Endothelial cell of umbilical vein (primary cell): Measurements from ENCODE around the gene BOD1L1. TPM values are rescaled to one million over a fixed set of nuclear protein-coding genes. Genes with fewer than 3 reads are reported as not detected.

ENCODE experiments used
- BruUV-seq: library from RNA; stranded (reverse); fragments of 400-500 nt; replicated peaks from 2 replicates; lab custom pipeline; 2021; lab: Mats Ljungman, UMichigan
- CTCF ChIA-PET: fragments of 300-600, 350-600 bp; sonication (Branson Sonifier 250); formaldehyde crosslinking; loops from one replicate; lab custom pipeline; 2021; ENCODE audit warnings: antibody characterized with exemption, inconsistent platforms; lab: Charles Lee
- POLR2A ChIA-PET: fragments of 300-600, 350-600 bp; sonication (Branson Sonifier 250); formaldehyde crosslinking; loops from one replicate; lab custom pipeline; 2021; ENCODE audit warnings: antibody characterized with exemption, inconsistent platforms; lab: Charles Lee
- DNase-seq: peaks from one replicate; pipeline ENCODE4 v3.0.0-alpha.2; 2011; ENCODE audit warnings: low read depth, low spot score
- FAIRE-seq: peaks from 2 replicates; lab custom pipeline; 2011; peaks lifted over from hg19 to GRCh38; lab: Jason Lieb, UNC
- H2AFZ ChIP-seq: 2 replicates; pipeline ENCODE4 v1.6.0; 2012; ENCODE audit warnings: low read depth, low read length, control low read depth, inconsistent platforms
- H3K27ac ChIP-seq: 2 replicates; pipeline ENCODE4 v1.5.1; 2011; ENCODE audit warnings: low read depth, mild to moderate bottlenecking, control low read depth, low read length, moderate library complexity; ENCODE audit not compliant: insufficient read depth
- H3K27me3 ChIP-seq, 2 experiments: 2 replicates each; pipeline versions ENCODE4 v1.6.0 to v1.6.1; 2011; ENCODE audit warnings: low read length in 2 of 2, mixed read lengths in 1 of 2; ENCODE audit not compliant: control insufficient read depth in 2 of 2, insufficient read depth in 2 of 2
- H3K36me3 ChIP-seq, 2 experiments: 2 replicates in 1 of 2; 3 replicates in 1 of 2; pipeline ENCODE4 v1.5.1; 2011; ENCODE audit warnings: low read length in 2 of 2, mild to moderate bottlenecking in 1 of 2, moderate library complexity in 1 of 2; ENCODE audit not compliant: control insufficient read depth in 2 of 2, insufficient read depth in 2 of 2; ENCODE audit errors: extremely low read depth in 1 of 2
- H3K4me1 ChIP-seq: 3 replicates; pipeline ENCODE4 v1.5.1; 2011; ENCODE audit warnings: mild to moderate bottlenecking, low read length; ENCODE audit not compliant: control insufficient read depth, insufficient read depth; ENCODE audit errors: extremely low read depth
- H3K4me2 ChIP-seq: 2 replicates; pipeline ENCODE4 v1.6.1; 2011; ENCODE audit warnings: low read length, control low read depth, mixed read lengths; ENCODE audit not compliant: insufficient read depth
- H3K4me3 ChIP-seq, 3 experiments: fragments of 200-600 bp in 1 of 3; sonication (generic), shearing (Covaris generic) in 1 of 3; replicated peaks in 1 of 3; 2 replicates each; pipeline ENCODE4 v1.5.1; 2011 to 2016; ENCODE audit warnings: control low read depth in 3 of 3, low read length in 3 of 3, mild to moderate bottlenecking in 2 of 3, inconsistent platforms in 1 of 3, low read depth in 1 of 3, moderate library complexity in 1 of 3; ENCODE audit not compliant: insufficient read depth in 1 of 3
- H3K79me2 ChIP-seq: 2 replicates; pipeline ENCODE4 v1.6.0; 2012; ENCODE audit warnings: low read length, inconsistent platforms; ENCODE audit not compliant: control insufficient read depth, insufficient read depth
- H3K9ac ChIP-seq: replicated peaks from 2 replicates; pipeline ENCODE3; 2011; ENCODE audit warnings: low read length, control low read depth; ENCODE audit not compliant: insufficient read depth; ENCODE audit errors: extremely low read depth
- H3K9me1 ChIP-seq: replicated peaks from 3 replicates; pipeline ENCODE4 v1.6.0; 2011; ENCODE audit warnings: mild to moderate bottlenecking, low read length; ENCODE audit not compliant: control insufficient read depth, insufficient read depth; ENCODE audit errors: extremely low read depth
- H3K9me3 ChIP-seq: replicated peaks from 2 replicates; pipeline ENCODE4 v1.5.1; 2012; ENCODE audit warnings: low read length, inconsistent platforms; ENCODE audit not compliant: control insufficient read depth, insufficient read depth
- H4K20me1 ChIP-seq: replicated peaks from 2 replicates; pipeline ENCODE3; 2011; ENCODE audit warnings: mild to moderate bottlenecking, low read length; ENCODE audit not compliant: control insufficient read depth, insufficient read depth; ENCODE audit errors: extremely low read depth
- CTCF ChIP-seq, 2 donors: IDR thresholded peaks; 1 replicate in 1 of 2; 2 replicates in 1 of 2; pipeline ENCODE4 v1.5.1; 2011; ENCODE audit warnings: low read length in 2 of 2, mild to moderate bottlenecking in 2 of 2, moderate library complexity in 2 of 2, control low read depth in 1 of 2, inconsistent platforms in 1 of 2, low read depth in 1 of 2; ENCODE audit not compliant: insufficient read depth in 1 of 2; ENCODE audit errors: extremely low read depth in 1 of 2
- EZH2 ChIP-seq: IDR thresholded peaks from 2 replicates; pipeline ENCODE4 v1.6.1; 2012; ENCODE audit warnings: borderline replicate concordance, low read depth, mild to moderate bottlenecking, moderate library complexity, low read length, inconsistent platforms; ENCODE audit not compliant: severe bottlenecking
- FOS ChIP-seq: IDR thresholded peaks from 2 replicates; pipeline ENCODE4 v1.6.1; 2011; ENCODE audit warnings: mild to moderate bottlenecking, low read length, moderate library complexity, borderline replicate concordance; ENCODE audit not compliant: insufficient read depth
- GATA2 ChIP-seq: IDR thresholded peaks from 2 replicates; pipeline ENCODE4 v1.7.0; 2011; ENCODE audit warnings: low read depth, mild to moderate bottlenecking, moderate library complexity, mixed read lengths, low read length; ENCODE audit not compliant: insufficient read length, insufficient read depth
- JUN ChIP-seq: IDR thresholded peaks from 2 replicates; pipeline ENCODE4 v1.6.1; 2011; ENCODE audit warnings: borderline replicate concordance, low read depth; ENCODE audit not compliant: insufficient read length, insufficient read depth
- MYC ChIP-seq: IDR thresholded peaks from one replicate; pipeline ENCODE4 v1.6.1; 2011; ENCODE audit warnings: mild to moderate bottlenecking, low read depth, low read length
- POLR2A ChIP-seq: IDR thresholded peaks from 2 replicates; pipeline ENCODE4 v1.6.1; 2012; ENCODE audit warnings: low read depth, mild to moderate bottlenecking, control low read depth, low read length
- POLR2AphosphoS5 ChIP-seq: IDR thresholded peaks from 2 replicates; pipeline ENCODE4 v1.6.1; 2012; ENCODE audit warnings: low read depth, mild to moderate bottlenecking, control low read depth, low read length, moderate library complexity; ENCODE audit not compliant: insufficient read depth
- dilution Hi-C: fragments of 300-500 bp; cut with MboI; formaldehyde crosslinking; loops from one replicate; pipeline ENCODE4 v1.15.0; 2019; ENCODE audit warnings: low sequenced_read_pairs; ENCODE audit not compliant: extremely low pct_ligation_motif_present
- intact Hi-C: fragments of 100-400 bp; cut with micrococcal nuclease; formaldehyde crosslinking; loops from one replicate; pipeline ENCODE4 v1.10.0; 2022
- polyA plus RNA-seq, 4 experiments: library from polyadenylated mRNA; depleted of rRNA in 3 of 4; stranded (reverse) in 3 of 4; unstranded in 1 of 4; fragments of >200 nt; gene quantifications; 2 replicates each; pipeline versions ENCODE4 v1.2.1 to v1.2.3, GENCODE V29; 2011 to 2012; ENCODE audit warnings: missing spikeins in 1 of 4
- total RNA-seq: library from RNA; stranded (reverse); gene quantifications from 2 replicates; pipeline ENCODE4 v1.2.3, GENCODE V29; 2021
- TF ChIP-seq, protein P1 (sequence below): IDR thresholded peaks from 2 replicates; pipeline ENCODE4 v1.6.1; 2011; ENCODE audit not compliant: insufficient read depth, insufficient read length

BOD1L1 gene
- total and polyA plus RNA-seq, 2 donors (not counting 3 experiments of a cell fraction or from before 2014, with no cell fraction given), result 5.2 to 31.2 TPM

DNA sequence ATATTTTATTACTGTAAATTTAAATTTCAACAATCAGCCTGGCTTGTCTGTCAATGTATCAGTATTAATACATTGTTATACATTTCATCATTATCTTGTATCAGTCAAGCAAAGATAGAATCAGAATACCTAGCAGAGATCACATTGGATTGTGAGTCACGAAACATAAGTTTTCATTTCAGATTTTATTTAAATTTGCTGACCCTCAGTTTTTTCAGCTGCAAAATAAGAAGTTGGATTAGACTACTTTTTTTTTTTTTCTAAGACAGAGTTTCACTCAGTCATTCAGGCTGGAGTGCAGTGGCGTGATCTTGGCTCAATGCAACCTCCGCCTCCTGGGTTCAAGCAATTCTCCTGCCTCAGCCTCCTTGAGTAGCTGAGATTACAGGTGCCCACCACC, 49.9 kb downstream of the BOD1L1 start:
- ChIA-PET CTCF (no interaction called here), POLR2A (no interaction called here)
- no peak overlapping the region for H3K9ac ChIP-seq
- no peaks in the 10 kb centered on the region for H4K20me1 ChIP-seq
- H3K36me3 ChIP-seq, result peaks cover 15 to 22% of the 10 kb centered on the region in 2 experiments
- no peak overlapping the region for H3K27ac ChIP-seq
- H3K4me3 ChIP-seq, result no peak overlapping the region
- no peaks in the 10 kb centered on the region for H3K4me1 ChIP-seq
- dilution Hi-C loops (no loop called here), intact Hi-C loops (no loop called here)
- BruUV-seq, result no TSS peak
- no peaks in the 10 kb centered on the region for H3K9me1 ChIP-seq
- FAIRE-seq, result no peak
- no peak for DNase-seq
- H3K27me3 ChIP-seq, result no peaks in the 10 kb centered on the region
- no peaks in the 10 kb centered on the region for H3K9me3 ChIP-seq
- H3K79me2 ChIP-seq, result no peaks in the 10 kb centered on the region
- TF ChIP-seq MYC, result no peak
- TF ChIP-seq FOS, result no peak
- TF ChIP-seq GATA2, result no peak
- no peak for TF ChIP-seq CTCF (IDR thresholded peaks at IDR 0.05; ENCODE audit: extremely low read depth in 1 of 2, insufficient read depth in 1 of 2, low read depth in 1 of 2, low read length in 2 of 2)
- TF ChIP-seq, protein P1, sequence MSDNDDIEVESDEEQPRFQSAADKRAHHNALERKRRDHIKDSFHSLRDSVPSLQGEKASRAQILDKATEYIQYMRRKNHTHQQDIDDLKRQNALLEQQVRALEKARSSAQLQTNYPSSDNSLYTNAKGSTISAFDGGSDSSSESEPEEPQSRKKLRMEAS, result no peak
- TF ChIP-seq POLR2AphosphoS5, result no peak
- TF ChIP-seq POLR2A, result no peak
- TF ChIP-seq EZH2, result no peak
- no peak for TF ChIP-seq JUN
- no peak overlapping the region for H3K4me2 ChIP-seq
- no peak overlapping the region for H2AFZ ChIP-seq
